ENCODE results near the gene ULK1.

DNA sequence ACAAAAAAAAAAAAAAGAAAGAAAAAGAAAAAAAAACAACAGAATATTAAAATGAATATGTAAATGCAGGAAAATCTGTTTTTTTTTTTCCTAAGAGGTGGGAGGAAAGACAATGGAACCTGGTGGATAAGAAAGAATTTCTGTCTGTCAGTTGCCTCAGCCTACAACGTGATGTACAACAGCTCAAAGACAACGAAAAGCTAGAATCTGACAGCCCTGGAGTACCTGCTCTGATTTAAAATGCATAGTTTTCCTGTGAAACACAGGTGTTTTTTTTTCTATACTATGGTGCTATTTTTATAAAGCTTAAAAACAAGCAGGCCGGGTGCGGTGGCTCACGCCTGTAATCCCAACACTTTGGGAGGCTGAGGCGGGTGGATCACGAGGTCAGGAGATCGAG lies 30.0 kb upstream of the ULK1 start:
- TF ChIP-seq, protein P1, sequence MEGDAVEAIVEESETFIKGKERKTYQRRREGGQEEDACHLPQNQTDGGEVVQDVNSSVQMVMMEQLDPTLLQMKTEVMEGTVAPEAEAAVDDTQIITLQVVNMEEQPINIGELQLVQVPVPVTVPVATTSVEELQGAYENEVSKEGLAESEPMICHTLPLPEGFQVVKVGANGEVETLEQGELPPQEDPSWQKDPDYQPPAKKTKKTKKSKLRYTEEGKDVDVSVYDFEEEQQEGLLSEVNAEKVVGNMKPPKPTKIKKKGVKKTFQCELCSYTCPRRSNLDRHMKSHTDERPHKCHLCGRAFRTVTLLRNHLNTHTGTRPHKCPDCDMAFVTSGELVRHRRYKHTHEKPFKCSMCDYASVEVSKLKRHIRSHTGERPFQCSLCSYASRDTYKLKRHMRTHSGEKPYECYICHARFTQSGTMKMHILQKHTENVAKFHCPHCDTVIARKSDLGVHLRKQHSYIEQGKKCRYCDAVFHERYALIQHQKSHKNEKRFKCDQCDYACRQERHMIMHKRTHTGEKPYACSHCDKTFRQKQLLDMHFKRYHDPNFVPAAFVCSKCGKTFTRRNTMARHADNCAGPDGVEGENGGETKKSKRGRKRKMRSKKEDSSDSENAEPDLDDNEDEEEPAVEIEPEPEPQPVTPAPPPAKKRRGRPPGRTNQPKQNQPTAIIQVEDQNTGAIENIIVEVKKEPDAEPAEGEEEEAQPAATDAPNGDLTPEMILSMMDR (IDR thresholded peaks at IDR 0.05), result no peak
- TF ChIP-seq EZH2phosphoT487 (IDR thresholded peaks at IDR 0.05), result no peak
